Ishikawa (cell line): Measurements from ENCODE around the gene RBMX2.

Experiments
- CEBPB ChIP-seq: IDR thresholded peaks from 2 replicates; pipeline ENCODE4 v1.6.1; 2012
- NFIC ChIP-seq: IDR thresholded peaks from 2 replicates; pipeline ENCODE4 v1.6.1; 2012
- RAD21 ChIP-seq: IDR thresholded peaks from 2 replicates; pipeline ENCODE4 v1.6.1; 2012; ENCODE audit warnings: low read depth
- ZBTB7A ChIP-seq: IDR thresholded peaks from 2 replicates; pipeline ENCODE4 v1.6.1; 2012; ENCODE audit warnings: low read depth
- TF ChIP-seq, protein P1 (sequence below): IDR thresholded peaks from 2 replicates; pipeline ENCODE4 v1.6.1; 2012
- TF ChIP-seq, protein P2 (sequence below): IDR thresholded peaks from 2 replicates; pipeline ENCODE4 v1.6.1; 2012; ENCODE audit warnings: low read depth, mild to moderate bottlenecking

DNA sequence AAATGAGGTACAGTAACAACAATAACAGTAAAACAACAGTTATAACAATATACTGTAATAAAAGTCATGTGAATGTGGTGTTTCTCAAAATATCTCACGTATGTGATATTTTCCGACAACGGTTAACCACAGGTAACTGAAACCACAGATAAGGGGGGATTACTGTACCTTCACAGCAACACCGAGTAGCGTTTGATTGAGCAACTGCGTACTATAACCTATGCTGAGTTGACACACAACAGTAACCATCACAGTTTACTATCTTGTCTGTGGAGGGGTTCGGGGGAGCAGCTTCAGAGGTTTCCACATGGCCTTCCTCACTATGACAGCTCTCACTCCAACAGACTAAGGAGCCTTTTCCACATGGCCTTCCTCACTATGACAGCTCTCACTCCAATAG is 13.4 kb downstream of the RBMX2 start:
- TF ChIP-seq, protein P1, sequence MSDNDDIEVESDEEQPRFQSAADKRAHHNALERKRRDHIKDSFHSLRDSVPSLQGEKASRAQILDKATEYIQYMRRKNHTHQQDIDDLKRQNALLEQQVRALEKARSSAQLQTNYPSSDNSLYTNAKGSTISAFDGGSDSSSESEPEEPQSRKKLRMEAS, result no peak
- no peak for TF ChIP-seq ZBTB7A
- TF ChIP-seq CEBPB, result no peak
- TF ChIP-seq NFIC, result no peak
- no peak for TF ChIP-seq RAD21
- TF ChIP-seq, protein P2, sequence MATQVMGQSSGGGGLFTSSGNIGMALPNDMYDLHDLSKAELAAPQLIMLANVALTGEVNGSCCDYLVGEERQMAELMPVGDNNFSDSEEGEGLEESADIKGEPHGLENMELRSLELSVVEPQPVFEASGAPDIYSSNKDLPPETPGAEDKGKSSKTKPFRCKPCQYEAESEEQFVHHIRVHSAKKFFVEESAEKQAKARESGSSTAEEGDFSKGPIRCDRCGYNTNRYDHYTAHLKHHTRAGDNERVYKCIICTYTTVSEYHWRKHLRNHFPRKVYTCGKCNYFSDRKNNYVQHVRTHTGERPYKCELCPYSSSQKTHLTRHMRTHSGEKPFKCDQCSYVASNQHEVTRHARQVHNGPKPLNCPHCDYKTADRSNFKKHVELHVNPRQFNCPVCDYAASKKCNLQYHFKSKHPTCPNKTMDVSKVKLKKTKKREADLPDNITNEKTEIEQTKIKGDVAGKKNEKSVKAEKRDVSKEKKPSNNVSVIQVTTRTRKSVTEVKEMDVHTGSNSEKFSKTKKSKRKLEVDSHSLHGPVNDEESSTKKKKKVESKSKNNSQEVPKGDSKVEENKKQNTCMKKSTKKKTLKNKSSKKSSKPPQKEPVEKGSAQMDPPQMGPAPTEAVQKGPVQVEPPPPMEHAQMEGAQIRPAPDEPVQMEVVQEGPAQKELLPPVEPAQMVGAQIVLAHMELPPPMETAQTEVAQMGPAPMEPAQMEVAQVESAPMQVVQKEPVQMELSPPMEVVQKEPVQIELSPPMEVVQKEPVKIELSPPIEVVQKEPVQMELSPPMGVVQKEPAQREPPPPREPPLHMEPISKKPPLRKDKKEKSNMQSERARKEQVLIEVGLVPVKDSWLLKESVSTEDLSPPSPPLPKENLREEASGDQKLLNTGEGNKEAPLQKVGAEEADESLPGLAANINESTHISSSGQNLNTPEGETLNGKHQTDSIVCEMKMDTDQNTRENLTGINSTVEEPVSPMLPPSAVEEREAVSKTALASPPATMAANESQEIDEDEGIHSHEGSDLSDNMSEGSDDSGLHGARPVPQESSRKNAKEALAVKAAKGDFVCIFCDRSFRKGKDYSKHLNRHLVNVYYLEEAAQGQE, result no peak
